Testis (tissue), 2 donors: ENCODE results near the gene SAPCD1.

Experiments used
- POLR2A ChIP-seq: fragments of 450-650 bp; IDR thresholded peaks from one replicate; pipeline ENCODE4 v1.6.1; 2017; ENCODE audit warnings: antibody characterized with exemption, mild to moderate bottlenecking, moderate library complexity
- TF ChIP-seq, protein P1 (sequence below), 3 experiments: fragments of 450-650 bp in 2 of 3; fragments of 200-600 bp in 1 of 3; sonication (generic) in 1 of 3; IDR thresholded peaks; one replicate each; pipeline ENCODE4 v1.5.1; 2016 to 2019; ENCODE audit warnings: antibody characterized with exemption in 3 of 3, mild to moderate bottlenecking in 2 of 3, moderate library complexity in 1 of 3

GRCh38 chr6:31732029-31732428 is 30.4 kb upstream of the SAPCD1 start:
- TF ChIP-seq, protein P1, sequence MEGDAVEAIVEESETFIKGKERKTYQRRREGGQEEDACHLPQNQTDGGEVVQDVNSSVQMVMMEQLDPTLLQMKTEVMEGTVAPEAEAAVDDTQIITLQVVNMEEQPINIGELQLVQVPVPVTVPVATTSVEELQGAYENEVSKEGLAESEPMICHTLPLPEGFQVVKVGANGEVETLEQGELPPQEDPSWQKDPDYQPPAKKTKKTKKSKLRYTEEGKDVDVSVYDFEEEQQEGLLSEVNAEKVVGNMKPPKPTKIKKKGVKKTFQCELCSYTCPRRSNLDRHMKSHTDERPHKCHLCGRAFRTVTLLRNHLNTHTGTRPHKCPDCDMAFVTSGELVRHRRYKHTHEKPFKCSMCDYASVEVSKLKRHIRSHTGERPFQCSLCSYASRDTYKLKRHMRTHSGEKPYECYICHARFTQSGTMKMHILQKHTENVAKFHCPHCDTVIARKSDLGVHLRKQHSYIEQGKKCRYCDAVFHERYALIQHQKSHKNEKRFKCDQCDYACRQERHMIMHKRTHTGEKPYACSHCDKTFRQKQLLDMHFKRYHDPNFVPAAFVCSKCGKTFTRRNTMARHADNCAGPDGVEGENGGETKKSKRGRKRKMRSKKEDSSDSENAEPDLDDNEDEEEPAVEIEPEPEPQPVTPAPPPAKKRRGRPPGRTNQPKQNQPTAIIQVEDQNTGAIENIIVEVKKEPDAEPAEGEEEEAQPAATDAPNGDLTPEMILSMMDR (IDR thresholded peaks at IDR 0.05) = no peak
- TF ChIP-seq POLR2A = no peak
